Inflammatory macrophage treated with lipopolysaccharide for 1 hour (primary cell): ENCODE data around the gene LAMA3.
"Not testable (repeated sequence)": the region's sequence is repeated elsewhere in the genome, so short reads cannot be mapped to it uniquely, and the experiment has no call there.

Experiments
- DNase-seq, 2 donors: peaks; one replicate each; pipeline ENCODE4 v3.0.0-alpha.2; 2020 to 2022

The LAMA3 gene

GRCh38 chr18:23732439-23732838 lies 43.2 kb downstream of the LAMA3 start:
- no peak for DNase-seq

GRCh38 chr18:23733265-23733664 lies 44.0 kb downstream of the LAMA3 start:
- DNase-seq: peak in 1 of 2 donors; percentile 18

GRCh38 chr18:23733895-23734294 lies 44.6 kb downstream of the LAMA3 start:
- no peak for DNase-seq

- DNase-seq: peak in 1 of 2 donors; percentile 3
Observed at GRCh38 chr18:23735021-23735464, 45.8 kb downstream of the LAMA3 start.

GRCh38 chr18:23737578-23737977 lies 48.3 kb downstream of the LAMA3 start:
- DNase-seq: no peak

- DNase-seq: no peak
Observed at GRCh38 chr18:23738151-23738550, 48.9 kb downstream of the LAMA3 start.

GRCh38 chr18:23738575-23738974 lies 49.3 kb downstream of the LAMA3 start:
- no peak for DNase-seq

GRCh38 chr18:23740105-23740830 lies 51.0 kb downstream of the LAMA3 start:
- peak; percentile 25 to 46 for DNase-seq

GRCh38 chr18:23741967-23742366 lies 52.7 kb downstream of the LAMA3 start:
- DNase-seq: not testable (repeated sequence)

GRCh38 chr18:23743733-23744333 lies 54.6 kb downstream of the LAMA3 start:
- DNase-seq: no peak

GRCh38 chr18:23745366-23745765 lies 56.1 kb downstream of the LAMA3 start:
- no peak for DNase-seq

- DNase-seq: no peak
Observed at GRCh38 chr18:23746851-23747250, 57.6 kb downstream of the LAMA3 start.

- DNase-seq: no peak
Observed at GRCh38 chr18:23752363-23752762, 63.1 kb downstream of the LAMA3 start.

- no peak for DNase-seq
Observed at GRCh38 chr18:23752796-23753195, 63.5 kb downstream of the LAMA3 start.

GRCh38 chr18:23756590-23757436 lies 67.6 kb downstream of the LAMA3 start:
- DNase-seq: no peak

GRCh38 chr18:23757437-23757733 lies 68.1 kb downstream of the LAMA3 start:
- no peak for DNase-seq

GRCh38 chr18:23758281-23758680 lies 69.0 kb downstream of the LAMA3 start:
- no peak for DNase-seq

GRCh38 chr18:23761941-23762340 lies 72.7 kb downstream of the LAMA3 start:
- DNase-seq: no peak

GRCh38 chr18:23763343-23763742 lies 74.1 kb downstream of the LAMA3 start:
- DNase-seq: no peak

- DNase-seq: no peak
Observed at GRCh38 chr18:23765931-23766330, 76.7 kb downstream of the LAMA3 start.

GRCh38 chr18:23772327-23773024 lies 83.2 kb downstream of the LAMA3 start:
- DNase-seq: no peak

GRCh38 chr18:23776306-23776705 lies 87.1 kb downstream of the LAMA3 start:
- no peak for DNase-seq

GRCh38 chr18:23778828-23779227 lies 89.6 kb downstream of the LAMA3 start:
- DNase-seq: no peak
